Amygdala (tissue), 56 donors: ENCODE measurements around the gene F13A1.

Experiments
- DNase-seq, 56 donors: peaks; one replicate each; lab custom pipeline; 2025; lab: John Stamatoyannopoulos, UW

Gene F13A1

DNA sequence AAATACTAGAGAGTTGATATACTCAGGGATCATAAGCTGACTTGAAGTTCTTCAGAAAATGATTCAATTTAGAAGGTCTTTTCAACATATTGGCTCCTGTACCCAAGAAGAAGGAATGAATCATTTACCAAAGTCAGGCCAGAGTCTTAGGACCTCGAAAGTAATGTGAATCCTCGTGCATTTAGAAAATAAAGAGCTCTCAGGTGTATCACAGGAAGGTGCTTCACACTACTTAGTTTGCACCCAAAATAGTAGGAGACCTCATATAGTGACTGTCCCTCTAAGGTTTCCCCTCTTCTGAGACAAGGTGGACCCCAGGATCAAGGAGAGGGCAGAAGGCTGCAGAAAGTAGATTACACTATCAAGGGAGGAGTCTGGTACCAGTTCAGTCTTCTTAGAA, 71.8 kb downstream of the F13A1 start:
- no peak for DNase-seq

GRCh38 chr6:6246544-6246943, 73.9 kb downstream of the F13A1 start:
- DNase-seq = no peak

- DNase-seq = no peak
Observed at GRCh38 chr6:6244624-6245023, 75.8 kb downstream of the F13A1 start.

DNA sequence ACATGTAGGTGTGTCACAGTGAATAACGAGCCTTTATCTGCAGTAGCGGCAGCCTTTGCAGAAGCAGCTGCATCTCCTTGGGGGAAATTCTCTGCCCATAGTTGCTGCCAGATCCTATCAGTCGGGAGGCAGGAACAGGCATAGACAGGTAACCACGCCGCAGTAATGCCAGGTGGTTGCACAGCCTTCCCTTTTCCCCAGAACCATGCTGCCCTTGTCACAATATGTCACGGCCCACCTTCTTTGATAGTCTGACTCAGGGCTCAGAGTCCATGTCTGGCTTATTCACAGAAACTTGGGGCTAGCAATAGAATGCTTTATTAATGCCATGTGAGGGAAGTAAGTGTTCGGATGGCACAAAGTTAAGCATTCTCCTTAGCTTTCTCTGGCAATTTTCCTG, 76.6 kb downstream of the F13A1 start:
- DNase-seq = no peak

DNA sequence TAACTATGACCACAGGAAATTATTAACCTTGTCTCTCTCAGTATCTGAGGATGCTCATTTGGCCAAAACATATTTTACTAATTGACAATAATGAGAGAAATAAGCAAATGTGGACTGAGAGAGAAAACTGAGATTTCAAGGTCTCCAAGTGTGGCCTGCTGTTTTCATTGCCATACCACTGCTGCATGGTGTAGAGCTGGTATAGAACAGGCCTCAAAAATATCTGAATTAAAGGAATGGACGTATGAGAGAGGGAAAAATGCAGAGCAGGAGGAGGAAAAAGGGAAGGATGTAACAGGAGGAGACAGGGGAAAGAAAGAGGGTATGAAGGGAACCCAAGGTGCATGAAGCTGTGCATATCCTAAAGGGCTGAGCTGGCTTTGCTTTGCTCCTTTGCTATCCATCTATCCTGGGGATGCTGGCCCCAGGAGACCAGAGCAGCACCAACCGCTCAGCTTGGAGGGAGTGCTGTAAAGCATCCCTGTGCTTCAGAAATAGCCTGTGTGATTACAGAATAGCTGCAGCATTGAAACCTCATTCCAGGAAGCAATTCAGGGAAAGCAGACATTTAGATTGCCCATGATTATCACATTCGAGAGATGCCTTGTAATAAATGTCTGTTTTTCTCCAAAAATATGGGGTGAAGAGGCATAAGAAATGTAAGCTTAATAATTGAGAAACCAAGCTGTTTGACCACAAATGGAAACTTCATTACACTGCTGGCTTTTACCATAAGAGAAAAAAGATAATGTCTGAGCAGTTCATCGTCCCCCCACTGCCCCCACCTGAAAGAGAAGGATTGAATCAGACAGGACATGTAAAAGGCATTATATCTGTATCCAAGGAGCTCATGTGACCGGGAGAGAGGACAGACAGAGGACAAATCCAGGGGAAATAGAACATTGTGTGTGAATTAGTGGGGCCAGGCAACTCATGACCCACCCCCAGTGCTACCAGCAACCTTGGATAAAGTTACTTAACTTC, 80.6 kb downstream of the F13A1 start:
- DNase-seq = no peak

GRCh38 chr6:6236730-6237469, 83.6 kb downstream of the F13A1 start:
- no peak for DNase-seq

DNA sequence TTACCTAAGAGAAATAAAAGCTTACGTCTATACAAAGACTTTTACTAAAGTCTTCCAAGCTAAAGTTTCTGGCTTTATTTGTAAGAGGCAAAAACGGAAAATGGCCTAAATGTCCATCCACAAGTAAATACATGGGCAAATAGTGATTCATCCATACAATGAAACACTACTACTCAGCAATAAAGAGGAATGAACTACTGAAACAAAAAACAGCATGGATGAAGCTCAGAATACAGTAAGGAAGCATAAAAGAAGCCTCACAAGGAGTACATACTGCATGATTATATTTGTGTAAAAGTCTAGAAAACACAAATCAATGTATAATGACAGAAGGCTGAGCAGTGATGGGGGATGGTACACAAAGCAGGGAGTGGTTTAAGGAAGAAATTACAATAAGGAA, 84.7 kb downstream of the F13A1 start:
- no peak for DNase-seq

DNA sequence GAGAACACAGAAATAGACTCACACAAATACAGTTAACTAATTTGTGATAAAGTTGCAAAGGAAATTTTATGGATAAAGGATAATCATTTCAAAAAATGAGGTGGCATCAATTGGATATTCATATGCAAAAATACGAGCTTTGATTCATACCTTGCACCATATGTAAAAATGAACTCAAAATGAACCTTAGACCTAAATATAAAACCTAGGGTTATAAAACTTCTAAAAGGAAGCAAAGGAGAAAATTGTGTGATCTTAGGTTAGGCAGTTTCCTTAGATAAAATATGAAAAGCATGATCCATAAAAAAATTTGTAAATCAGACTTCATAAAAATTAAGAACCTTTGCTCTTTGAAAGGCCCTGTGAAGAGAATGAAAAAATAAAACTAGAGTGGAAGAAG, 85.5 kb downstream of the F13A1 start:
- no peak for DNase-seq

DNA sequence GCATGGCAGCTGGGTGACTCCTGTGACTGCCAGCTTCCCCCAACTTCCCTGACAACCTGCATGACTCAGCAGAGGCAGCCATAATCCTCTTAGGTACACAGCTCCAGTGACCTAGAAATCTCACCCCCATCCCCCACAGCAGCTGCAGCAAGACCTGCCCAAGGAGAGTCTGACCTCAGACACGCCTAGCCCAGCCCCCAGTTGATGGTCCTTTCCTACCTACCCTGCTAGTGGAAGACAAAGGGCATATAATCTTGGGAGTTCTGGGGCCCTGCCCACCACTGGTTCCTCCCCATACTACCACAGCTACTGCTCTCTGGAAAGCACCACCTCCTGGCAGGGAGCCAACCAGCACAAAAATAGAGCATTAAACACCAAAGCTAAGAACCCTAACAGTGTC, 90.2 kb downstream of the F13A1 start:
- DNase-seq = no peak

GRCh38 chr6:6227896-6228295, 92.6 kb downstream of the F13A1 start:
- DNase-seq = no peak

GRCh38 chr6:6225885-6226529, 94.5 kb downstream of the F13A1 start:
- DNase-seq = no peak

DNA sequence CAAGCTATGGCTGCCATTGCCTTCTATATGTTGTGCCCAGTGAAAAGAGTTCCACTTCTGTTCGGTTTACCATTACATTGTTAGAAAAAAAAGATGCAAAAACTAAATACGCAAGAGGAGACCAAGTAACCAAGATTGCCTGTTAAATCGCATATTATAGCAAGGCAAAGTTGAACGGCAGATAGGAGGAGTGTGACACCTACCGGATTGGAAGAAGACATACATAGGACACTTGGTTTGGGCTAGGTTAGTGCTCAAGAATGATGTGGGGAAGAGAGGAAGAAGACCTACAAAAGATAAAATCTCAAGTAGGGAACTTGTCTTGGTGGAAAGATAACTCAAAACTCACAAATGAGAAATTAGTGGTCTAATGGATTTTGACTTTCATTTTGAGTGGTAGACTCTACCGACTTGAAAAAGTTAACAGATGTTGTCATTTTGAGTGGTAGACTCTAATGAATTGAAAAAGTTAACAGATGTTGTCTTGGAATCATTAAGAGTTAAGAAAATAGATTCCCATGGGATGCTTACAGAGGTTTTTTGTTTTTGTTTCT, 95.5 kb downstream of the F13A1 start:
- DNase-seq = no peak

DNA sequence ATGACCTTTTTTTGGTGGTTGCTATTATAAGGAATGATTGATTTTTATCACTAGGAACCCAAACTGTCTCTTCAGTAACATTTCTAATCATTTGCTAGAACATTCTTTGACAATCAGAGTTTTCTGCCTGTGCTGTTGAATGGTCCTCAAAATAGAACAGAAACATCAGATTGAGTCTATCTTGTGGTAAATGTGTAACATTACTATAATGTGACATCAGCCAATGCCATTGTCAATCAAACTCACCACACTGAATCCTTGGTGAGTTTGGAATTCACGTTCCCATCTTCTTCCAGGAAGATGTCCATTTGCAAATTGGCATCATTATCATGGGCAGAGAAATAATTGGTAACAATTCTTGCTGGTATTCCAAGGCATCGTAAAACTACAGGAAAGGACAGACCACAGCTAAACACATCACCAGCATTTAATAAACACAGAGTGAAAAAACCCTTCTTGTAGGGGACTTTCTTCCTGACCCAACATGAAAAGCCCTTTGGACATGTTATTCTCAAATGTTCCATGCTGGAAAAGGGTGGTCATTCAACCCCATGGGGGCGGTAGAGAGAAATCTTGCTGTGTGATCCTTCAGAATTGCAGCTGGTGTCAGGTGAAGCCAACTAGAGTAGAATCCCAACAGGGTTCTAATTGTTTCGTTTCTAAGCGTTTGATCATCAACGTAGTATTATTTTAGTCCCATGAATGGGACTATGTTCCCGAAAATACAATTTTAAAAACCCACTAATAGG, 98.5 kb downstream of the F13A1 start:
- DNase-seq = no peak

GRCh38 chr6:6220718-6221117, 99.7 kb downstream of the F13A1 start:
- DNase-seq = no peak

DNA sequence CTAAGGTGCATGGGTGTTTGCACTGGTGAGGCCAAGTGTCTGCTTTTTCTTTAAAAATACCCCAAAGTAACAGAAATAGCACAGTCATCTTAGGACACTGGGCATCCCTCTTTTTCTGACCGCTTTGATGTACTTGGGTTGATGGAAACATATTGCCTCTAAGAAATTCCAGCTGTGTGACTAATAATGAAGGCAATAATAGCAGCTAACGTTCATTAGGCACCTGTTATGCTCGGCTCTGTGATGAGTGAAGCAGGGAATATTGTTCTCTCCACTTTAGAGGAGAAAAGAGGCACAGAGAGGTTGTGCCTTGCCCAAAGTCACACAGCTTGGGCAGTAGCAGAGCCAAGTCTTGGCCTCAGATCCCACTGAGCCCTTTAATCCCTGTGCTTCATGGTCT, 100.7 kb downstream of the F13A1 start:
- no peak for DNase-seq

GRCh38 chr6:6218759-6219085, 101.7 kb downstream of the F13A1 start:
- no peak for DNase-seq

- no peak for DNase-seq
Observed at GRCh38 chr6:6217855-6218758, 102.4 kb downstream of the F13A1 start.

DNA sequence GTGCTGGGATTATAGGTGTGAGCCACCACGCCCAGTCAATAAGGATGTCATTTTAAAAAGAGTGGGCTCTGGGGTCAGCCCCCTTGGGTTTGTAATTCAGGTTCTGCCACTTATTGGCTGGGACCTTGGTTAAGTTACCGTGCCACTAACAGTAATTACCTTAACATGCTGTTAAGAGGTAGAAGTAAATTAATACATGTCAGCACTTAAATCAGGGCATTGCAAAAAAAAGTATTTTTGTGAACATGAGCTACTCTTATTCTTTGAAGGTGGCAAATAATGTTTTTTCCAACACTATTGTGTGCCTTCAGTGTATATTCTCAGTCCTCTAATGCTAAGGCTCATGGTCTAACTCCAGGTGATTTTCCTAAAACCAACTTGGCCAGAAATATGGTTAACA, 109.5 kb downstream of the F13A1 start:
- no peak for DNase-seq

DNA sequence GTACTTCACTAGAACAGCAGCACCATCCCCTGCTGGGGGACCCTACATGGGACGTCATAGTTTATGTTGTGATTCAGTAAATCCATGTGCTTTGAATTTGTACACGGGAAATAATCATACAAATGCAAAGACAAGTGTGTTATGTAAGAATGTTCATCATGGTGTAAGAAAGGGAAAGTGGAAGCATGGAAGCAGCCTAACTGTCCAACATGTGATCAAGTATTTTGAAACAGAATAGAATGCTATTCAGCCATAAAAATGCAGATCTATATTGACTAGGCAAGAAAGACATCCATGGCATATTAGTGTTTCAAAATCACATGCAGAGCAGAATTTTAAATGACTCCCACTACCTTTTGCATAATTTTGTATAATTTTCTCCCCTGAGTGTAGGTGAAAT, 117.6 kb downstream of the F13A1 start:
- no peak for DNase-seq
